PFSK-1 (cell line): ENCODE data around the gene CCDC171.

Experiments
- POLR2AphosphoS5 ChIP-seq: IDR thresholded peaks from 2 replicates; pipeline ENCODE4 v1.6.1; 2012; ENCODE audit warnings: low read depth, mild to moderate bottlenecking, control low read depth, low read length, moderate library complexity
- SIN3A ChIP-seq: IDR thresholded peaks from 2 replicates; pipeline ENCODE4 v1.6.1; 2012; ENCODE audit warnings: mild to moderate bottlenecking, low read length, moderate library complexity, borderline replicate concordance; ENCODE audit not compliant: insufficient read depth
- TAF1 ChIP-seq: IDR thresholded peaks from 2 replicates; pipeline ENCODE4 v1.6.1; 2012; ENCODE audit warnings: low read length, control low read depth, borderline replicate concordance; ENCODE audit not compliant: insufficient read depth

- no peak for TF ChIP-seq POLR2AphosphoS5
- no peak for TF ChIP-seq TAF1
- TF ChIP-seq SIN3A: no peak
These were observed 40.6 kb upstream of the CCDC171 start for GRCh38 chr9:15512204-15512603.
